HG02642 (cell line): Measurements from ENCODE around the gene P3R3URF.
A peak's percentile ranks its signal among the peaks of the same experiment; 100 is the strongest.
"Not testable (repeated sequence)": the region's sequence is repeated elsewhere in the genome, so short reads cannot be mapped to it uniquely, and the experiment has no call there.

Experiments used
- ATAC-seq: cut with Tn5 transposase; IDR thresholded peaks from one replicate; pipeline ENCODE4 v1.9.1; 2021; ENCODE audit warnings: mild to moderate bottlenecking; ENCODE audit not compliant: unreplicated experiment, poor library complexity

The P3R3URF gene

DNA sequence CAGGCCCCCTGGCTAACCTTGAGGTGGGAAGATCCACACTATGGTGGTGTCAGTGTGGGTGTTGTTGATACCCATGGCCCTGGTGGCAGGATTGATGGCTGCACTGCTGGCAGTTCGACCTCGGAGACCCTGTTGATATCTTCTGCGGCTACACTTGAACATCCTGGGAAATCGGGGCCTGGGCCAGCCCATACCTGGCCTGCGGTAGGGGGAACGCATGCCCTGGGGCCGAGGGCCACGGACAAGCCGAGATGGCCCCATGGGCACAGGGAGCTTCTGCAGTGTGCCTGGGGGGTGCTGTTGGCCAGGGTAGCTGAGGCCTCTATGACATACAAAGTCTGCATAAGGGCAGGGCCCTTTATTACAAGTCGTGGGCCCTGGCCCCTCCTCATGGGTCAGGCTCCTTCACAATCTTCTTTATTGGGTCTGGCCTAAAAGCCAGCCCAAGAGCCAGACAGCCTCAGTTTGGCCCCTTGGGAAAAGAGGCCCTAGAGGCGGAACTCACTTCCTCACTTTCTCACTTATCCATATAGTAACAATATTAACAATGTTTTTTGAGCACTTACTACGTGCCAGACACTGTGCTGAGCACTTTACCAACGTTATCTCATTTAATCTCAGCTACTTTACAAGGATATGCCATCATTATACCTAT lies at the start of gene P3R3URF:
Gene P3R3URF (minus strand): TSS at position 278 of the 655 bp plus-strand sequence. CDS start 17 bp downstream, at position 261.
- no peak for ATAC-seq

DNA sequence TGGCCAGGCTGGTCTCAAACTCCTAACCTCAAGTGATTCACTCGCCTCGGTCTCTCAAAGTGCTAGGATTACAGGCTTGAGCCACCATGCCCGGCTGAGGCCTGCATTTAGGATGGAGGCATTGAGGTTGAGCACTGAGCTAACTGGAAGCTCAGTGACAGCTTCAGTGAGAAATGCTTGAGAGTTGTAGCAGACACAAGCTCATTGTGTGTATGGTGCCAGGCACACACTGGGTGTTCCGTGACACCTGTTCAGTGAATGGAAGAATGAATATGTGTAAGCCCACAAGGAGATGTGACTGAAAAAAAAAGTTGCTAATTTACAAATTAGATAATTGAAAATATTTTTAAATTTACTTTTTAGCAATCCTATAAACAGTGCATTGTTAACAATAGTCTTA lies 48.7 kb upstream of the P3R3URF start:
- no peak for ATAC-seq

DNA sequence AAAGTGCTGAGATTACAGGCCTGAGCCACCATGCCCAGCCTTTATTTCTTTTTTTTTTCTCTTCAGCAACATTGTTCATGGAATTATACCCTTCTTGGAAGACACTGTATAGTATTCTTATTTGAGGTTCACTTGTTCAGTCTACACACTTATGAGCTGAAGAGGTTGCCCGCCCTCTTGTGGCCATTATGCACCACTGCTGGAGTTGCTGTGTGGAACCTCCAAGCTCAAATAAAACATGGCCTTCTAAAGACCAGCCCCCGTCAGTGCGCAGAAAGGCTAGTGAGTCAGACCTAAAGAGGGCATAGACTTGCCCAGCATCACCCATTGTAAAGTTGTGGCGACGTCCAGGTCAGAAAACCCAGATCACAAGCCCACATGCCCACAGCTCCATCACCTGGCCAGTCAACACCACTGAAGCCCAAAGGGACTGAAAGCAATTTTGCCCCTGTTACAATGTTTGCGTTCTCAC lies 47.2 kb upstream of the P3R3URF start:
- peak; percentile 77 for ATAC-seq

DNA sequence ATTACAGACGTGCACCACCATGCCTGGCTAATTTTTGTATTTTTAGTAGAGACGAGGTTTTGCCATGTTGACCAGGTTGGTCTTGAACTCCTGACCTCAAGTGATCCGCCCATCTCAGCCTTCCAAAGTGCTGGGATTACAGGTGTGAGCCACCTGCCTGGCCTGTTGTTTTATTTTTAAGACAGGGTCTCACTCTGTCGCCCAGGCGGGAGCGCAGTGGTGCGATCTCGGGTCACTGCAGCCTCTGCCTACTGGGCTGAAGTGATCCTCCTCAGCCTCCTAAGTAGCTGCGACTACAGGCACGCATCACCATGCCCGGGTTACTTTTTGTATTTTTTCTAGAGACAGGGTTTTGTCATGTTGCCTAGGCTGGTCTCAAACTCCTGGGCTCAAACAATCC lies 46.8 kb upstream of the P3R3URF start:
- not testable (repeated sequence) for ATAC-seq

DNA sequence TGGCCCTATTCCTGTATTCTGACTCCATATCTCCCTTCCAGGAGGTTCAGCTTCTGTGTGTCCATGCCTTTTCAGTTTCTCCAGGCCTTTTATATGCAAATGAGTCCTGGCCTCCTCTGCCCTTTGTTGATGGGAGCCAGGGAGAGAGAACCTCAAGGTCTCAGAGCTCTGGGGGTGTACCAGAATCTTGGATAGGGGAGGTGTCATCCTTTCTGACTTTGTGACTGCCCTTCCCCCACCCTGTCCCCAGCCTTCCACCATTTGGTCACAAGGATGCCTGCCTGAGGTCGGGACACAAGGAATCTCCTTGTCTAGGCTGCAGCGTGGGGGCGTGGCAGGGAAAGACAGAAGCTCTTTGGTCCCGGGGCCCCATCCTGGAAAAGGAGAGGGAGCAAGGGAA lies 45.5 kb upstream of the P3R3URF start:
- ATAC-seq = no peak

DNA sequence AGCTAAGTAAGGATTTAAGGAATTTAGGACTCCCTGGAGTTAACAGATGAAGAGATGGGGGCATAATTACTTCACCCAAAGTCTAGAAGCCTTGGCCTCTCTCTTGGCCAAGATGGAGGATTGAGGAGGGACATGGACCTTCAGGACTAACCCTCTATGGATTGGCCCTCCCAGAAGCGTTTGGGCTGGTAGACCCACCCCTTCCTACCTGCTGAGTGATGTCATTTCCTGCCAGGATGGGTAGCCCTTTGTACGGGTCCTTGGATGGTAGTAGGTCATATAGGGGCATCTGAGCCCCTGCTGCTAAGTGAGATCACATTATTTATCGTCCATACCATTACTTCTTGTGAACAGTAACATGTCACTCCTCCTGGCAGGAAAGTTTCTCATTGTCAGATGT lies 44.5 kb upstream of the P3R3URF start:
- no peak for ATAC-seq

DNA sequence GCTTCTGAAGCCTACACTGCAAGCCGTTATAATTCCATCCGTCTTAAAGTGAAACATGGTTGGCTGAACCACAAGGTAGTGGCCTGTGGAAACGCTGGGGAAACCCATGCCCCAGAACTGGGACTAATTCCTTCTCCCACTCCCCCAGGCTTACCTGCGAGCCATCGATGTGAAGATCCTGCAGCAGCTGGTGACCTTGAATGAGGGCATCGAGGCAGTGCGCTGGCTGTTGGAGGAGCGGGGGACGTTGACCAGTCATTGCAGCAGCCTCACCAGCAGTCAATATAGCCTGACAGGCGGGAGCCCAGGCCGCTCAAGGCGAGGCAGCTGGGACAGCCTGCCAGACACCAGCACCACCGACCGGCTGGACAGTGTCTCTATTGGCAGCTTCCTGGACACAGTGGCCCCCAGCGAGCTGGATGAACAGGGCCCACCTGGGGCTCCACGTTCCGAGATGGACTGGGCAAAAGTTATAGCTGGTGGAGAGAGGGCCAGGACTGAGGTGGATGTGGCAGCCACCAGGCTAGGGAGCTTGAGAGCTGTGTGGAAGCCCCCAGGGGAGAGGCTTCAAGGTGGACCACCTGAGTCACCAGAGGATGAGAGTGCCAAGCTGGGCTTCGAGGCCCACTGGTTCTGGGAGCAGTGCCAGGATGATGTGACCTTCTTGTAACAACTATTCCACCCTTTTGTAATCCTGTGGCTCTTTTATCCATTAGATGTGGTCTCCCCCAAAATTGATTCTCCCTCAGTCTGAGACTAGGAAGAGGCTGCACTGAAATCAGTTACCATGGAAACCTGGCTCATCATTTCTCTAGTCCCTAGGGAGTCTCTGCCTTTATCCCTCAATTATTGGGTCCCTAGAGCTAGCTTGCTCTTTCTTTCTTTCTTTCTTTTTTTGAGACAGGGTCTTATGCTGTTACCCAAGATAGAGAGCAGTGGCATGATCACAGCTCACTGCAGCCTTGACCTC lies 43.5 kb upstream of the P3R3URF start:
- ATAC-seq = no peak

DNA sequence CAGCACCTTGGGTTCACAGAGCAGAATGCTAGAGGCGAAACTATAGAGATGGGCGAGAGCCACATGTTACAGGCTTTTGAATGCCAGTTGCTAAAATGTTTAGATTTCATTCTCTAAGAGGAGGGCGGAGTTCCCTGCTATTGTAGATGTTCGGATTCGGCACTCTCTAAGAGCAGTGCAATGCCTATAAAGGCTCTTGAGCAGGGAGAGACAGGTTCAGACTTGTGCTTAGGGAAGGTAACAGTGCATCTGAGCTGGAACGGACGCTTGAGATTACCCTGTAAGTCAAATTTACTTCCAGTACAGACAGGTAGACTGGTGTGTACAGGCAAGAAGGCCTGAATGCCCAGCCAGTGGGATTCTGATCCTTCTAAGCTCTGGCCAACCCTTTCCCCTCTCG lies 42.2 kb upstream of the P3R3URF start:
- ATAC-seq = no peak

DNA sequence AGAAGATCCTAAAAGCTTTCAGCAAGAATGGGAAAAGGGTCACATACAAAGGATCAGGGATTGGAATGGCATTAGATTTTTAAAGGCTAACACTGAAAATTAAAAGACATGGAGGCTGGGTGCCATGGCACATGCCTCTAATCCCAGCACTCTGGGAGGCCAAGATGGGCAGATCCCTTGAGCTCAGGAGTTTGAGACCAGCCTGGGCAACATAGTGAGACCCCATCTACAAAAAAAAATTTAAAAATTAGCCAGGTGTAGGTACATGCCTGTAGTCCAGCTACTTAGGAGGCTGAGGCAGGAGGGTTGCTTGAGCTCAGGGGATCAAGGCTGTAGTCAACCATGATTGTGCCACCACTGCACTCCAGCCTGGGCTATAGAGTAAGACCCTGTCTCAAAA lies 39.2 kb upstream of the P3R3URF start:
- ATAC-seq = no peak

DNA sequence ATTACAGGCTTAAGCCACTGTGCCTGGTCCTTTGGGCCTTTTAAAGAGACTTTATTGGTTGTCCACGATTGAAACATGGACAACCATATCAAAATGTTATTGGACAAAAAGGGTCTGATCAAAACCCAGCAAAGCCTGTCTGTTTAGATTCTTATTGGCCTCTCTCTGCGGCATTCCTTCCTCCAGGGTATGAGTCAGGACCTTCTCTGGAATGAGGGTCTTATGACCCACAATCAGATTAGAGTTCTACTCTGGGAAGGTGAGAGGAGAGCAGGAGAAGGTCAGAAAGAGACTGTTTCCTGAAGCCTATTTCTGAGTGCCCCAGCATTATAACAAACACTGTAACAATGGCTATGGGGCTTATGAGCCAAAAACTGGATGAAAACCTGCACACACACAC lies 34.8 kb upstream of the P3R3URF start:
- ATAC-seq = no peak

DNA sequence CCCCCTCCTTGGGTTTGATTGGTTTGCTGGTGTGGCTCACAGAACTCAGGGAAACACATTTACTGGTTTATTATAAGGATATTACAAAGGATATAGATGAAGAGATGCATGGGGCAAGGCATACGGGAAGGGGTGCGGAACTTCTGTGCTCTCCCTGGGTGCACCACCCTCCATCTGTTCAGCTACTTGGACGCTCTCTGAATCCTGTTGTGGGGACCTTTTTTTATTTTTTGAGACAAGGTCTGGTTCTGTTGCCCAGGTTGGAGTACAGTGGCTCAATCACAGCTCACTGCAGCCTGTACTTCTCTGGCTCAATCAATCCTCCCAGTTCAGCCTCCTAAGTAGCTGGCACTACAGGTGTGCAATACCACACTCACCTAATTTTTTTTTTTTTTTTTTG lies 34.3 kb upstream of the P3R3URF start:
- no peak for ATAC-seq

DNA sequence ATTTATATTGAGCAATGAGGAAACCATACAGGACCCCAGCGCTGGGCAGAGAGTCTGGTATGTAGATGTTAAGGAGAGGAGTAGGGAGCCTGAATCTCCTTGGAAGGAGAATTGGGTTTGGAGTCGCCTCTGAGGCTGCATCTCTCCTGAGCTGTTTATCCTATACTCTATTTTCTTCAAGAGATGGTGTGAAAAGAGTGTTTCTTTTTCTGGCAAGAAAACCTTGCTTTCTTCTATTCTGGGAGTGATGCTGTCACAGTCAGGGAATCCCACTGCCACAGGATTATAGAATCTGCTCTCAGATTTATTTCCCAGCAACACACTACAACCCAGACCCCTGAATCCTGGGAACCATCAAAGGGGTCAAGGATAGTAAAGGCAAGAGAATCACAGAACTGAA lies 30.1 kb upstream of the P3R3URF start:
- ATAC-seq = no peak

DNA sequence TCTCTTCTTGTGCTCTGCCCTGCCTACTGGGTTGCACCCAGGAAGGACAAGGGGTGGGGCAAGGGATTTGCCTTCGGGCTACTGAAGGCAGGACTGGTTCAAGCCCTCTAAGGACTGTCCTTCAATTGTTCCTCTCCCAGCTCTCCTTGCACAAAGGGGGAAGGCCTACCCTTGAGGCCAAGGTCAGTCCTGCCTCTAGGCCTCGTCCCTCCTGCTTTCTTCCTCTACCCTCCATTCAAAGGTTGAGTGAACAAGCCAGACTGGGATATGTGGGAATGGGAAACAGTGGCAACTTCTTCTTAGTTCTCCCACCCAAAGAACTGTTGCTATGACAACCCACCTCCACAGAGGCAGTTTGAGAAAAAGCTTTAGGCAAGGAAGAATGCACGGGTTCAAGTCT lies 29.5 kb upstream of the P3R3URF start:
- no peak for ATAC-seq

DNA sequence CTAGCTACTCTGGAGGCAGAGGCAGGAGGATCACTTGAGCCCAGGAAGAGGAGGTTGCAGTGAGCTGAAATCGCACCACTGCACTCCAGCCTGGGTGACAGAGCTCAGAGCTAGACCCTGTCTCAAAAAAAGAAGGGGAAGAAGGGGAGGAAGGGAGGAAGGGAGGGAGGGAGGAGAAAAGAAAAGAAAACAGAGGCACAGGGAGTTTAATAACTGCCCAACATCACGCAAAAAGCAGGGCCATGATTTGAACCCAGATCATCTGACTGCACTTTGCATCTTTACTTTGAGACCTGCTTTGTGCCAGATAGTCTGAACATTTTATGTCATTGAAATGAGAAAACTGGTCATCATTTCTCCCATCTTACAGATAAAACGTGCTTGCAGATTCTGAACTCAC lies 28.9 kb upstream of the P3R3URF start:
- ATAC-seq = no peak

DNA sequence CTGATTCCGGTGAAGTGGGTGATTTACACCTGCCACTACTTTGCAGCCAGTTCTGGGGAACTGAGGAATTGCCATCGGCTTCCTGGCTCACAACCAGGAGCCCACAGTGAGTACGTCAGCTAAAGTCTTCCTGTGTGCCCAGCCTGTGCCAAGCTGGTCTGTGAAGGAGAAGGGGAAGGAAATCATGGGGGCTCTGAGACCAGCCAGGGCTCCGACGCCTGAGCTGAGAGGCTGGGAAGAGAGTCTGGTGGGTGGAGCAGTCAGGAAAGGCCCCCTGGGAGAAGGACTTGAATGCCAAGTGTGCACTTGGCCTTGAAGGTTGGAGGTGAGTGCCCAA lies 28.1 kb upstream of the P3R3URF start:
- ATAC-seq = no peak

DNA sequence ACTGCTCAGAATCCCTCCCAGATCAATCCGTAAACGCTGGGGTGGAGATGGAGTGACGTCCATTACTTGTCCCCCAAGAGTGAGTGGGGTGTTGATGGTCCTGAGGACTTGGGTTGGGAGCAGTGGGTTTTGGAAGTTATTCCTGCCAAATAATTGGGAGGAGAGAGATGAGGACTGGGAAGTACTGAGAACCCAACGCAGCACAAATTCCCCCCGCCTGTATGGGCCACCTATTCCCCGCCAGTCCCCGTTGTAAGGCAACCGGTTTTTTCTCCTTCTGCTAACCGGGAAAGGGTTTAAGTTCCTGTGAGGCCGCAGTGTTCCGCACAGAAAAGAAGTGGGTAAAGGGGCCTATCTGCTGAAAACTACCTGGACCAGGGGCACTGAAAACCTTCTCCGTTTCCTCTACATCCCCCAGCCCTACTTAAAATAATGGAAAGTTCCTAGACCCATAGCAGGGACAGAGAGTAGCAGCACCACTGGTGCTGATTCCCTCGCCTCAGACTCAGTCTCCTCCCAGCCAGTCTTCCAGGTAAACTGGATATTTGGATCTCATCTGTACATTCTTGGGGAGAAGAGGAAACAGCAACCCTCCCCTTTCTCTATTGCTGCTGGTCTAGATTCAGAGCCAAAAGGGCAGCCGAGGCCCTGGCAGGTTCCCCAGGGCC lies 27.6 kb upstream of the P3R3URF start:
- ATAC-seq = no peak

DNA sequence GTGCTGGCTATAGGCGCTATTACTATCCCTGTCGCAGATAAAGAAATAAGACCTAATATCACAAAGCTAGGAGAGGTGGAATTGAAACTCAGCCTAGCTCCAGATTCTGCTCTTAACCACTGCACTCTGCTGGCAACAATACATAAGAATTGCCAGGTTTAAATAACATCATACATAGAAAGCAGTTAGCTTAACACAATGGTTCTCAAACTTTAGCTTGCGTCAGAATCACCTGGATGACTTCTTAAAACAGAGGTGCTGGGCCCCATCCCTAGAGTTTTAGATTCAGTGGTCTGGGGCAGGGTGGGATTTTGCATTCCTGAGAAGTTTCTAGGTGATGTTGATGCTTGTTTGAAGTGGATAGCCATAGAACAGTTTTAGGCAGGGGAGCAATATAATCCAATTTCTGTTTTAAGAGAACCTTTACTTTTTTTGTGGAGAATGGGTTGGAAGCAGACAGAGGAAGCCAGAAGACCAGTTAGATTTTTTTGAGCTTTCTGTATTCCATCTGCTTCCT lies 23.0 kb upstream of the P3R3URF start:
- no peak for ATAC-seq

DNA sequence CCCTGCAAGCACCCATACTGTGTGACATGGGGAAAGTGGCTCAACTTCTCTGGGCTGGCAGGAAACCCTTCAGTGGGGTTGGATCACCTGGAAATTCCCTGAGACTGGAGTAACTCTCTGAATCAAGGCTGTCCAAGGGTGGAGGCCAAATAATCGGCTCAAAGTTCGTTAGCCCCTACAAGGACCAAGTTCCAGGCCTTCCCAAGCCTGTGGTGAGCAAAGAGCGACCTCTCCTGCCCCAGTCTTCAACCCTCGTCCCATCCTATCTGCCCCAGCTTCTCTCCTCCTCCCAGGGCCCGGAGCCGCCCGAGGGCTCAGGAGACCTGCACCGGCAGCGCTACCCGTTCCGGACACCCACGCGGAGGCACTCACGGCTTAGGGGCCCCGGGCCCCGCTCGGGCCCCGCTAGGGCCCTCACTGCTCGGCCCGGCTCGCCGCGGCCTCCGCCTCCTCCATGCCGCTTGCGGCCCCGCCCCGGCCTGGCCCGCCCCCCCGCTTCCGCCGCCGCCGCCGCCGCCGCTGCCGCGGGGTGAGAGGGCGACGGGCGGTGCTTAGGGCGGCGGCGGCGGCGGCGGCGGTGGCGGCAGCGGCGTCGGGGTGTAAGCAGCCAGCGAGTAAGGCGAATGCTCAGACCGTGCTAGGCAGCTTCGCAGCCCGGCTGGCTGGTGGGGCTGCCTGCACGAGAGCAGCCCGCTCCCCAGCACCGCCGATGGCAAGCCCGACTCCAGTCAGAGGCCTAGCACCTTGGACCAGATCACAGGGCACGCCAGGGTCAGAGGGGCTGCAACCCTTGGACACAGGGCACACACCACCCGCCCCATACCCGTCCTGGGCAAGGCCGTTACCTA lies 21.9 kb upstream of the P3R3URF start, which contains the start of gene POMGNT1:
Gene POMGNT1 (minus strand): TSS at position 471 of the 848 bp plus-strand sequence. CDS start 613 bp downstream, outside the sequence.
- ATAC-seq = peak; percentile 91

DNA sequence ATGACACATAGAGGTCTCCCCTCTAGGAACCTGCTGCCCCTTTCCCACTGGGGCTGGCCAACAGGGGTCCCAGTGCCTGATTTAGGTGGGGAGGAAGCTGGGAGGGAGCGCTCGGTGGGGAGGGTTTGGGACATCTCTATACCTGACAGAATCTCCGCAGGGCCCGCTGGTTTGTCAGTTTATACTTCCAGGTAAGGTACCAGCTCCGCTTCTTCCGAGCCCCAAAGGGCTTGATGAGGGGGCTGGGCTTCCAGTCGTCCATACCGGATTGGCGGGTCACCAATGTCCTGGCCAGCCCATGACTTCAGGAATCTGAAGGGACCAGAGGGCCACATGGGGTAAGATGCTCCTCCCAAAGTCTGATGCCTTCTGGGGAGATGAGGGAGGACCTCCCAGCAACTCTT lies 21.3 kb upstream of the P3R3URF start:
- no peak for ATAC-seq

DNA sequence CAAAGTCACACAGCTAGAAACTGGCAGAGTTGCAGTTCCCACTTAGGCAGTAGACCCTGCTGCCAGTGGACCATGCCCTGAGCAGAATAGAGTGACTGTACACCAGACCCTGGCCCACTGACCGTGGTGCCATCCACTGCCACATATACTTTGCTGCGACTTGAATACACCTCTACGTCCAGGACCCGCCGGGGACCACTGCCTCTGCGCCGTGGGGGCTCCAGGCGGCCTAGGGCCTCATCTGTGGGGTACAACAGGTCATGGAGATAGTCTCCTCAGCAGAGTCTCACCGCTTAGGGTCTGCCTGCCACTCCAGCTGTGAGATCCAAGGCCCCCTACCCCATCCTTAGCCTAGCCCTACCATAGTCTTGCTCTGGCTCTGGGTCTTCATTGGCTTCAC lies 20.3 kb upstream of the P3R3URF start:
- ATAC-seq = no peak
